ENCODE measurements around the gene SLC37A2.

The SLC37A2 gene

DNA sequence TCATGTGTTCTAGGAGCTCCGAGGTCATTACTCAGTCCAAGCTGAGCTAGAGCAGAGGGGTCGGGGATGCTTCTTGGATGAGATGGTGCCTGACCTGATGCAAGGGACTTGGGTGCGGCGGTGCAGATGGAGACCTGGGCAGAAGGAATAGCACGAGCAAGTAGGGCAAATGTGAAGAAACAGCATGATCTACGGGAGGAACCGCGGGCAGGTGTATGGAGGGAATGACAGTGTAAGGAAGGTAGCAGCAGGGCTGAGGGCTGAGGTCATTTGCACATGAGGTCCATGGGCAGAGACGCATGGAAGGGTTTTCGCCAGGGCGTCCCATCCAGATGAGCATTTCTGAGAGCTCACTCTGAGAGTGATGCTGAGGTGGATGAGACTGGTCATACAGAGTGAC, 14.9 kb downstream of the SLC37A2 start:
- H3K9ac ChIP-seq (ENCODE audit: low read length in 2 of 2), result no peak overlapping the region
- H3K27me3 ChIP-seq (ENCODE audit: control insufficient read depth in 1 of 2, insufficient read depth in 2 of 2, low read length in 2 of 2), result peaks cover 0 to 6% of the 10 kb centered on the region in 2 donors
- no peaks in the 10 kb centered on the region for H3K36me3 ChIP-seq (ENCODE audit: control insufficient read depth in 2 of 2, insufficient read depth in 2 of 2, low read length in 2 of 2)
- H3K27ac ChIP-seq (ENCODE audit: low read length), result no peak overlapping the region
- H3K4me1 ChIP-seq (ENCODE audit: control insufficient read depth, insufficient read depth, low read length), result no peaks in the 10 kb centered on the region
- H3K9me3 ChIP-seq (ENCODE audit: control insufficient read depth in 2 of 2, low read length in 2 of 2), result no peaks in the 10 kb centered on the region
- no peak overlapping the region for H3K4me3 ChIP-seq (ENCODE audit: low read length in 2 of 2)

DNA sequence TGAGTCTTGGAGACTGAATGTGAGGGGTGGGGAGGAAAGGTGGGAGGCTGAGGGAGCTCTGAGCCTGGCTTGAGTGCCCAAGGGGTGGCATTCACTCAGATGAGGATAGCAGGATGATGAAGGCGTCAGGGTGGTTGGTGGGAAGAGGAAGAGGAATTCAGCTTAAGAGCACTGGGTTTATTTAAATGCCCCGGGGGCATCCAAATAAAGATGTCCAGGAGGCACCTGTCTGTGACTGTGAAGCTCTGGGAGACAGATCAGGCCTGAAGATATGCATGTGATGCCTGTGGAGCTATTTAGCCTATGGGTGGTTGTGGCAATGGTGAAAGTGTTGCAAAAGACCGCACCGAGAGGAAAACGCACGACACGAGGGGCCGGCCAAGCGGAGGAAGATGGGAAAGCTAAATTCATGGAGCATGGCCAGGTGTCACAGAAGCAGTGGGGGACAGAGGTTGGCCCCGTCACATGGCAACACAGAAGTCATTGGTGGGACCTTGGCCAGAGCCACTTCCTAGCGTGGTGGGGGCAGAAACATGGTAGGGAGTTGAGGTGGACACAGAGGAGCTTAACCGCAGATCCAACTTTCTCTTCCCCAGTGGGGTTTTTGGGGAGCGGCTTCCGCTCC, 15.5 kb downstream of the SLC37A2 start:
- H3K36me3 ChIP-seq (ENCODE audit: control insufficient read depth in 2 of 2, insufficient read depth in 2 of 2, low read length in 2 of 2), result no peaks in the 10 kb centered on the region

DNA sequence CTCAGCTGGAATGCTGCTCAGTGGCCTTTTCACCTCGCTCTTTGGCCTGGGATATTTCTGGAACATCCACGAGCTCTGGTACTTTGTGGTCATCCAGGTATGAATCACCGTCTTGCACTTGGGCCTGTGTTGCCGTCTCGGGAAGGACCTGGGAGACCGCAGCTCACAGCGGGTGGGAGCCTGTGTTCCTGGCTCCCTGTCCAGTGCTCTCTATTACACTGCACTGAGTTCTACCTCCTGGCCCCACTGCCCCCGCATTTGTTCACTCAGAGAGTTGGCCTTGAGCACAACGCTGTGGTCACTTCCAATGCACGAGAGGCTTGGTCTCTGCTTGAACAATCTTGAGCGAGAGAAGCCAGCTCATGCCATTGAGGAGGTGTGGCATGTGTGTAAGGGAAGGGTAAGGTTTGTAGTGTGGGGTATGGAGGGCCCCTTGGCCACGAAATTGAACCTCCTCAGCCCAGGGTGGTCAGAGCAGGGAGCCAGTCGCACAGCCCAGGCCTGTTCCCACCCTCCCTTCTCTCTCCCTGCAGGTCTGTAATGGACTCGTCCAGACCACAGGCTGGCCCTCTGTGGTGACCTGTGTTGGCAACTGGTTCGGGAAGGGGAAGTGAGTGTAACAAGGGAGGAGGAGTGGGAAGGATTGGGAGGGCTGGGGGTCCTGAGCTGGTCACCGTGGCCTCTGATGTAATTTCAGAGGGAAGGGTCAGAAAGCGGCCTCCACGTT, 16.2 kb downstream of the SLC37A2 start:
- Histone ChIP-seq H3K27me3 (ENCODE audit: control insufficient read depth in 1 of 2, insufficient read depth in 2 of 2, low read length in 2 of 2) (peaks cover 0 to 10% of the 10 kb centered on the region in 2 donors), H3K36me3 (ENCODE audit: control insufficient read depth in 2 of 2, insufficient read depth in 2 of 2, low read length in 2 of 2) (no peaks in the 10 kb centered on the region), H3K9ac (ENCODE audit: low read length in 2 of 2) (no peak overlapping the region), H3K9me3 (ENCODE audit: control insufficient read depth in 2 of 2, low read length in 2 of 2) (no peaks in the 10 kb centered on the region), H3K27ac (ENCODE audit: low read length) (no peak overlapping the region), H3K4me3 (ENCODE audit: low read length in 2 of 2) (no peak overlapping the region), H3K4me1 (ENCODE audit: control insufficient read depth, insufficient read depth, low read length) (no peaks in the 10 kb centered on the region)

More for the DNA sequence above, 15.5 kb downstream of the SLC37A2 start:
- no peak overlapping the region for H3K9ac ChIP-seq (ENCODE audit: low read length in 2 of 2)
- no peak overlapping the region for H3K27ac ChIP-seq (ENCODE audit: low read length)
- no peaks in the 10 kb centered on the region for H3K9me3 ChIP-seq (ENCODE audit: control insufficient read depth in 2 of 2, low read length in 2 of 2)
- peaks cover 0 to 10% of the 10 kb centered on the region in 2 donors for H3K27me3 ChIP-seq (ENCODE audit: control insufficient read depth in 1 of 2, insufficient read depth in 2 of 2, low read length in 2 of 2)
- no peaks in the 10 kb centered on the region for H3K4me1 ChIP-seq (ENCODE audit: control insufficient read depth, insufficient read depth, low read length)
- no peak overlapping the region for H3K4me3 ChIP-seq (ENCODE audit: low read length in 2 of 2)

DNA sequence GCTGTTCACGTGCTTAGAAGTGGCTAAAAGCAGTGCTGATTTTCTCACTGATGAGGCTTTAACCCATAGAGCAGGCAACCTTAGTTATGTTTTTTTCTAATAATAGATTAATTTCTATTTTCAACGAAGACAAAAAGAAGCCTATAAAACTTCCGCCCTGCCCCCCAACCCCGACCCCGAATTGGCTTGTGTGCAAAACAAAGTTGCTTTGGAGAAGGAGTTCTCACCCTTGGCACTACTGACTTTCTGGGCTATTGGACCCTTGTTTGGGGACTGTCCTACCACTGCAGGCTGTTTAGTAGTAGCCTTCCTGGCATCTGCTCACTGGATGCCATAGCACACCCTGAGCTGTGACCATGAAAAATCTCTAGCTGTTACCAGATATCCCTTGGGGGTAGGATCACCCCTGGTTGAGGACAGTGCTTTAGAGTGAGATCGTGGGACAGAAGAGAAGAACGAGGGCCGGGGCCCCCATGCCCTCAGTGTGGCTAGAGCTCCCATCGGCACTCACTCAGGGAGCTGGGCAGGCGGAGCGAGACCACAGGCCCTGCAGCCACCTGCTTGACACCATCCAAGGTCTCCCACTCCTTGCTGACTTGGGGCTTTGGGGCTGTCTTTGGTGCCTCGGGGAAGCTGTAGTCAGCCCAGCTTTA, 16.9 kb downstream of the SLC37A2 start:
- H3K9ac ChIP-seq (ENCODE audit: low read length in 2 of 2), result no peak overlapping the region
- peaks cover 0 to 12% of the 10 kb centered on the region in 2 donors for H3K27me3 ChIP-seq (ENCODE audit: control insufficient read depth in 1 of 2, insufficient read depth in 2 of 2, low read length in 2 of 2)
- no peak overlapping the region for H3K4me3 ChIP-seq (ENCODE audit: low read length in 2 of 2)
- no peaks in the 10 kb centered on the region for H3K36me3 ChIP-seq (ENCODE audit: control insufficient read depth in 2 of 2, insufficient read depth in 2 of 2, low read length in 2 of 2)
- no peaks in the 10 kb centered on the region for H3K4me1 ChIP-seq (ENCODE audit: control insufficient read depth, insufficient read depth, low read length)
- no peak overlapping the region for H3K27ac ChIP-seq (ENCODE audit: low read length)
- no peaks in the 10 kb centered on the region for H3K9me3 ChIP-seq (ENCODE audit: control insufficient read depth in 2 of 2, low read length in 2 of 2)

DNA sequence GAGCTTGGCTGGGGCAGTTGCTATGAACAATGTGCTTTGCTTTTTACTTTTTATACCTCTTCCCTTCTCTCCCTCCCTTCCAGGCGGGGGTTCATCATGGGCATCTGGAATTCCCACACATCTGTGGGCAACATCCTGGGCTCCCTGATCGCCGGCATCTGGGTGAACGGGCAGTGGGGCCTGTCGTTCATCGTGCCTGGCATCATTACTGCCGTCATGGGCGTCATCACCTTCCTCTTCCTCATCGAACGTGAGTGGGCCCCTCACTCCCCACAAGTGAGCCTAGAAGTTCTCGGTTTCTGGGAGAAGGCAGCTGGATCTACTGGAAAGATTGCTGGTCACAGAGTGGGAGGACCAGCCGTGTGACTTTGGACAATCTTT, 17.4 kb downstream of the SLC37A2 start:
- Histone ChIP-seq H3K9ac (ENCODE audit: low read length in 2 of 2) (no peak overlapping the region), H3K27ac (ENCODE audit: low read length) (no peak overlapping the region), H3K27me3 (ENCODE audit: control insufficient read depth in 1 of 2, insufficient read depth in 2 of 2, low read length in 2 of 2) (peaks cover 0 to 13% of the 10 kb centered on the region in 2 donors), H3K4me1 (ENCODE audit: control insufficient read depth, insufficient read depth, low read length) (no peaks in the 10 kb centered on the region), H3K4me3 (ENCODE audit: low read length in 2 of 2) (no peak overlapping the region), H3K36me3 (ENCODE audit: control insufficient read depth in 2 of 2, insufficient read depth in 2 of 2, low read length in 2 of 2) (no peaks in the 10 kb centered on the region), H3K9me3 (ENCODE audit: control insufficient read depth in 2 of 2, low read length in 2 of 2) (no peaks in the 10 kb centered on the region)

DNA sequence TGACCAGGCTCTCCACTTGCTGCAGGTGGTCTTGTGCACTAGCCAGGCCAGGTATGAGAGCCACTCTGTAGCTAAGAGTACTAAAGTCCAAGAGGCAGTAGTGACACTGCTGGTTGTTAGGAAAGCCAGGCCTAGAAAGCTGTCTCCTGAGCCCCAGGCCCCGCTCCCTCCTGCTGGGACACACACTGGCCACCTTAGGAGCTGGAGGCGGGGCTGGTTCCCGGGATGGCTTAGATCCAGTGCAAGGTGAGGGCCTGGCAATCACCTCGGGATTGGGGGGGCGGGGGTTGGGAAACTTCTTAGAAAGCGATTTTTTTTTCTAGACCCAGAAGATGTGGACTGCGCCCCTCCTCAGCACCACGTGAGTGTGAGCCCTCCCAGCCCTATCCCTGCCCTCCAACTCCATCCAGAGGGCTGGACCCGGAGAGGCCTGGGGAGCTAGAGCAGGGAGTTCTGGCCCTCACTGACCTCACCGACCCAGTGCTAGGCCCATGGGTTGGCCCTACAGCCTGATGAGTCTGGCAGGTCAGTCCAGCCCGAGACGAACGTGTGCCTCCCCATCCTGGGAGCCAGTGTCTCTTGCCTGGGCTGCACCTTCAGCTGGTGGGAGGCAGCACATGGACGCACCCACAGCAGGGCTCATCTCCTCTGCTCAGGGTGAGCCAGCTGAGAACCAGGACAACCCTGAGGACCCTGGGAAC, 18.1 kb downstream of the SLC37A2 start:
- Histone ChIP-seq H3K36me3 (ENCODE audit: control insufficient read depth in 2 of 2, insufficient read depth in 2 of 2, low read length in 2 of 2) (no peaks in the 10 kb centered on the region), H3K27me3 (ENCODE audit: control insufficient read depth in 1 of 2, insufficient read depth in 2 of 2, low read length in 2 of 2) (peaks cover 0 to 14% of the 10 kb centered on the region in 2 donors), H3K4me3 (ENCODE audit: low read length in 2 of 2) (no peak overlapping the region), H3K4me1 (ENCODE audit: control insufficient read depth, insufficient read depth, low read length) (no peaks in the 10 kb centered on the region), H3K9ac (ENCODE audit: low read length in 2 of 2) (no peak overlapping the region), H3K27ac (ENCODE audit: low read length) (no peak overlapping the region), H3K9me3 (ENCODE audit: control insufficient read depth in 2 of 2, low read length in 2 of 2) (no peaks in the 10 kb centered on the region)

DNA sequence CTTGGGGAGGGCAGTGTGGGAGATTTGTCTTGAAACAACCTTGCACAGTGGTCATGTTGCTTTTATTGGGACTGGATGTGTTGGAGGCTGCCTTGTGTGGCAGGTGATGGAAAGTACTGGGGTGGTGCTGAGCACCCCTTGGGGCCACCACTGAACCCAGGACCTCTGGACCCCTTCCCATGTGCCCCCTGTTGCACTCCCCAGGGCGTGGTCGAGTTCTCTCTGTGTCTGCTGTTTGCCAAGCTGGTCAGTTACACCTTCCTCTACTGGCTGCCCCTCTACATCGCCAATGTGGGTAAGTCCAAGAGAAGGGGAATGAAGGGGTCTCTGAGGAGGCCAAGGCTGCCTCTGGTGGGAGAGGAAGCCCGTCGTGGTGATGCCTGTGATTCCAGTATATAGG, 18.9 kb downstream of the SLC37A2 start:
- no peak overlapping the region for H3K4me3 ChIP-seq (ENCODE audit: low read length in 2 of 2)
- no peaks in the 10 kb centered on the region for H3K4me1 ChIP-seq (ENCODE audit: control insufficient read depth, insufficient read depth, low read length)
- peaks cover 0 to 14% of the 10 kb centered on the region in 2 donors for H3K27me3 ChIP-seq (ENCODE audit: control insufficient read depth in 1 of 2, insufficient read depth in 2 of 2, low read length in 2 of 2)
- no peaks in the 10 kb centered on the region for H3K36me3 ChIP-seq (ENCODE audit: control insufficient read depth in 2 of 2, insufficient read depth in 2 of 2, low read length in 2 of 2)
- no peaks in the 10 kb centered on the region for H3K9me3 ChIP-seq (ENCODE audit: control insufficient read depth in 2 of 2, low read length in 2 of 2)
- no peak overlapping the region for H3K27ac ChIP-seq (ENCODE audit: low read length)
- H3K9ac ChIP-seq (ENCODE audit: low read length in 2 of 2), result no peak overlapping the region

DNA sequence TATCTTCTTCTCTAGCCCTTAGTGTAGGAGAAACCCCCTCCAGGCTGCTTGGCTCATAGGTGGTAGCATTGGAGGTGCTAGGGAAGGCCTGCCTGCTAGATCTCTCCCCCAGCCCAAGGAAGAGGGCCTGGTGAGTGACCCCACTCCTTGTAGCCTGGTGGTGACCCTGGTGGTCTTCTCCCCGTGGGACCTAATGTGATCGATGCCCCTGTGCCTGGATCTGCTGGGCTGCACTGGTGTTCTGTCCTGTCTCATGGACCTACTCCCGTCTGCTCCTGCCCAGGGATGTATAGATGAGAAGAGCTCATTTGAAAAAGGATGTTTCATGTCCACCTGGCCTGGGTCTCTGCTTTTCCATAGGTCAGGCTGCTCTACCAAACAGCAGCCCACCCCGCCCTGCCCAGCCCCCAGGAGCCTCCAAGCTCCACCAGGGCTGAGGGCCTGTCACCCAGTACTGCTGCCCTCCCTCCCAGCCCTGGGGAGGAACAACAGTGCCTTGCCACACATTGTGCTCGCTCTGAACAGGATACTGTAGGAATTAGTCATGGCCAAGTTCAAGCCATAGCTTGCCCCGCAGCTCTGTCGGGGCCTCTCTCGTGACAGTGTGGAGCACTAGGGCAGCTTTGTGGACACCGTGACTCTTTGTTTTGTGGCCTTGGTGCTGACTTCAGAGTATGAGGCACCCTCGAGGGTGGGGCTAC, 19.7 kb downstream of the SLC37A2 start:
- Histone ChIP-seq H3K9me3 (ENCODE audit: control insufficient read depth in 2 of 2, low read length in 2 of 2) (no peaks in the 10 kb centered on the region), H3K4me1 (ENCODE audit: control insufficient read depth, insufficient read depth, low read length) (no peaks in the 10 kb centered on the region), H3K27ac (ENCODE audit: low read length) (no peak overlapping the region), H3K9ac (ENCODE audit: low read length in 2 of 2) (no peak overlapping the region), H3K27me3 (ENCODE audit: control insufficient read depth in 1 of 2, insufficient read depth in 2 of 2, low read length in 2 of 2) (peaks cover 0 to 13% of the 10 kb centered on the region in 2 donors), H3K36me3 (ENCODE audit: control insufficient read depth in 2 of 2, insufficient read depth in 2 of 2, low read length in 2 of 2) (no peaks in the 10 kb centered on the region), H3K4me3 (ENCODE audit: low read length in 2 of 2) (no peak overlapping the region)

DNA sequence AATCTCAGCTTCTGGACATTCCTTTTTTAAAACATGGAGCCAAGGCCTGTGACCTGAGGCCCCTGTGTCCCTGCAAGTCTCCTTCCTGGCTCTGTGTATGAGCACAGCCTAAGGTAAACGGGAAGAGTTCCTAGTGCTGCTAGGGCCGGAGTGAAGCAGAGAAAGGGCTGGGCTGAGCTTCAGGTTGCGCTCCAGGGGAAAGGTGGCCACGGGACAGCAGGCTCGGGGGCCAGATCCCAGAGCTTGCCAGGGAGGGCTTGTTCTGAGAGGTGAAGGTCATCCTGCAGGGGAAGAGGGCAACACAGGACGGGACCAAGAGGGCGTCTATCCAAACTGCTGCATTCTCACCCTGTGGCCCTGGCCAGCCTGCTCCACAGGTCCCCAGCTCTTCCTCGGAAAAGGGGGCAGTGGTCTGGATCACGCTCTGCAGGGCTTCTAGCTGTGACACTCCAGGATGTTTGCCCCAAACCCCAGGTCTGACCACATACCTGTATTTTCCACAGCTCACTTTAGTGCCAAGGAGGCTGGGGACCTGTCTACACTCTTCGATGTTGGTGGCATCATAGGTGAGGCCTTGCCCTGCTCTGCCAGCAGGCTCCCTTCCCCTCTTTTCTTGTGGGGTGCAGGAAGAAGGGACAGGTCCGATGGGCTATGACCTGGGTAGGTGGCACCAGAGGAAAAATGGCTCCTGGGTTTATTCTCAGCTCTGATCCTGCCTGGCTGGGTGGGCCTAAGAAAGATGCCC, 20.4 kb downstream of the SLC37A2 start:
- no peak overlapping the region for H3K4me3 ChIP-seq (ENCODE audit: low read length in 2 of 2)
- H3K27ac ChIP-seq (ENCODE audit: low read length), result no peak overlapping the region
- H3K9me3 ChIP-seq (ENCODE audit: control insufficient read depth in 2 of 2, low read length in 2 of 2), result no peaks in the 10 kb centered on the region
- peaks cover 0 to 11% of the 10 kb centered on the region in 2 donors for H3K27me3 ChIP-seq (ENCODE audit: control insufficient read depth in 1 of 2, insufficient read depth in 2 of 2, low read length in 2 of 2)
- no peaks in the 10 kb centered on the region for H3K36me3 ChIP-seq (ENCODE audit: control insufficient read depth in 2 of 2, insufficient read depth in 2 of 2, low read length in 2 of 2)
- H3K9ac ChIP-seq (ENCODE audit: low read length in 2 of 2), result no peak overlapping the region
- no peaks in the 10 kb centered on the region for H3K4me1 ChIP-seq (ENCODE audit: control insufficient read depth, insufficient read depth, low read length)

DNA sequence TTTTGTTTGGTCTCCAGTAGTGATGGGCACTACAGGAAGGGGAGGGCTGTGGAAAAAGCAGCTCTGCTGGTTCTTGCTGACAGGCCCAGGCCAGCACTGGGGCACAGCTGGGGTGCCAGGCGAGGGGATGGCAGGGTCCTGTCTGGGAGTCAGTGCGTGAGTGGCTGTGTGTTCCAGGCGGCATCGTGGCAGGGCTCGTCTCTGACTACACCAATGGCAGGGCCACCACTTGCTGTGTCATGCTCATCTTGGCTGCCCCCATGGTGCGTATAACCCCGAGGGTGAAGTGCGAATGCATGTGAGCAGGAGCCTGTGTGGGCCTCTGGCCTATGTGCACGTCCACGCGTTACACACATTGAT, 20.9 kb downstream of the SLC37A2 start:
- Histone ChIP-seq H3K4me1 (ENCODE audit: control insufficient read depth, insufficient read depth, low read length) (no peaks in the 10 kb centered on the region), H3K27ac (ENCODE audit: low read length) (no peak overlapping the region), H3K27me3 (ENCODE audit: control insufficient read depth in 1 of 2, insufficient read depth in 2 of 2, low read length in 2 of 2) (peaks cover 0 to 10% of the 10 kb centered on the region in 2 donors), H3K4me3 (ENCODE audit: low read length in 2 of 2) (no peak overlapping the region), H3K36me3 (ENCODE audit: control insufficient read depth in 2 of 2, insufficient read depth in 2 of 2, low read length in 2 of 2) (no peaks in the 10 kb centered on the region), H3K9ac (ENCODE audit: low read length in 2 of 2) (no peak overlapping the region), H3K9me3 (ENCODE audit: control insufficient read depth in 2 of 2, low read length in 2 of 2) (no peaks in the 10 kb centered on the region)
